Colon (tissue), 2 donors: ENCODE results near the gene BTBD10.
"Not testable (repeated sequence)": the region's sequence is repeated elsewhere in the genome, so short reads cannot be mapped to it uniquely, and the experiment has no call there.

Source experiments
- FAIRE-seq: peaks from 2 replicates; lab custom pipeline; 2012; peaks lifted over from hg19 to GRCh38; lab: Jason Lieb, UNC
- donor health status: control.
- donor health status: control.

Gene BTBD10

GRCh38 chr11:13440100-13440855 is 22.7 kb downstream of the BTBD10 start:
- no peak for FAIRE-seq

GRCh38 chr11:13438291-13438690 is 24.7 kb downstream of the BTBD10 start:
- FAIRE-seq, result no peak

- not testable (repeated sequence) for FAIRE-seq
These were observed 26.2 kb downstream of the BTBD10 start for GRCh38 chr11:13436836-13437235.

- no peak for FAIRE-seq
These were observed 28.5 kb downstream of the BTBD10 start for GRCh38 chr11:13434247-13435205.

GRCh38 chr11:13433437-13433836 is 29.6 kb downstream of the BTBD10 start:
- no peak for FAIRE-seq

- FAIRE-seq, result no peak
These were observed 33.2 kb downstream of the BTBD10 start for GRCh38 chr11:13429836-13430235.

- no peak for FAIRE-seq
These were observed 33.7 kb downstream of the BTBD10 start for GRCh38 chr11:13429288-13429687.

- FAIRE-seq, result no peak
These were observed 35.6 kb downstream of the BTBD10 start for GRCh38 chr11:13427440-13427839.

- no peak for FAIRE-seq
These were observed 39.6 kb downstream of the BTBD10 start for GRCh38 chr11:13423372-13423771.

GRCh38 chr11:13421561-13421960 is 41.5 kb downstream of the BTBD10 start:
- no peak for FAIRE-seq

- FAIRE-seq, result no peak
These were observed 47.8 kb downstream of the BTBD10 start for GRCh38 chr11:13415201-13415600.

- FAIRE-seq, result peak; percentile 24
These were observed 57.8 kb downstream of the BTBD10 start for GRCh38 chr11:13405220-13405619.

- FAIRE-seq, result not testable (repeated sequence)
These were observed 64.7 kb downstream of the BTBD10 start for GRCh38 chr11:13398335-13398734.

GRCh38 chr11:13391217-13391616 is 71.8 kb downstream of the BTBD10 start:
- FAIRE-seq, result peak; percentile 24

GRCh38 chr11:13388741-13389140 is 74.3 kb downstream of the BTBD10 start:
- FAIRE-seq, result no peak

GRCh38 chr11:13386567-13386966 is 76.5 kb downstream of the BTBD10 start:
- no peak for FAIRE-seq

- no peak for FAIRE-seq
These were observed 77.9 kb downstream of the BTBD10 start for GRCh38 chr11:13384908-13385640.

- FAIRE-seq, result no peak
These were observed 80.3 kb downstream of the BTBD10 start for GRCh38 chr11:13382751-13383150.

GRCh38 chr11:13380731-13381130 is 82.3 kb downstream of the BTBD10 start:
- no peak for FAIRE-seq

- no peak for FAIRE-seq
These were observed 84.7 kb downstream of the BTBD10 start for GRCh38 chr11:13378316-13378715.

GRCh38 chr11:13376838-13377237 is 86.2 kb downstream of the BTBD10 start:
- FAIRE-seq, result no peak

GRCh38 chr11:13376402-13376801 is 86.6 kb downstream of the BTBD10 start:
- FAIRE-seq, result no peak
